NCI-H748 treated with DMSO at 0.1 percent for 48 hours (cell line): ENCODE data around the gene TMEM131.
"Not testable (repeated sequence)": the region's sequence is repeated elsewhere in the genome, so short reads cannot be mapped to it uniquely, and the experiment has no call there.

ENCODE experiments used
- DNase-seq: peaks from one replicate; lab custom pipeline; 2025; lab: John Stamatoyannopoulos, UW

Gene TMEM131

GRCh38 chr2:97723156-97724072 lies 272.3 kb downstream of the TMEM131 start:
- no peak for DNase-seq

GRCh38 chr2:97722227-97722626 lies 273.5 kb downstream of the TMEM131 start:
- DNase-seq: no peak

- no peak for DNase-seq
Measured at GRCh38 chr2:97720746-97721145, 275.0 kb downstream of the TMEM131 start.

GRCh38 chr2:97719362-97720155 lies 276.2 kb downstream of the TMEM131 start:
- DNase-seq: no peak

- DNase-seq: no peak
Measured at GRCh38 chr2:97718942-97719341, 276.8 kb downstream of the TMEM131 start.

GRCh38 chr2:97718051-97718882 lies 277.5 kb downstream of the TMEM131 start:
- DNase-seq: no peak

- no peak for DNase-seq
Measured at GRCh38 chr2:97717613-97717995, 278.1 kb downstream of the TMEM131 start.

GRCh38 chr2:97716695-97717612 lies 278.8 kb downstream of the TMEM131 start:
- DNase-seq: no peak

- DNase-seq: no peak
Measured at GRCh38 chr2:97715951-97716694, 279.6 kb downstream of the TMEM131 start.

- no peak for DNase-seq
Measured at GRCh38 chr2:97714950-97715652, 280.6 kb downstream of the TMEM131 start.

GRCh38 chr2:97714084-97714949 lies 281.4 kb downstream of the TMEM131 start:
- DNase-seq: no peak

- no peak for DNase-seq
Measured at GRCh38 chr2:97713296-97714083, 282.3 kb downstream of the TMEM131 start, which contains the start of gene ZAP70. ZAP70 (plus strand) TSS chr2:97713576; CDS start chr2:97724037, 10,461 bp downstream.

GRCh38 chr2:97712693-97713295 lies 283.0 kb downstream of the TMEM131 start:
- DNase-seq: no peak

GRCh38 chr2:97712175-97712574 lies 283.6 kb downstream of the TMEM131 start:
- not testable (repeated sequence) for DNase-seq

GRCh38 chr2:97711394-97711711 lies 284.4 kb downstream of the TMEM131 start:
- no peak for DNase-seq

- no peak for DNase-seq
Measured at GRCh38 chr2:97708608-97709007, 287.1 kb downstream of the TMEM131 start.

- no peak for DNase-seq
Measured at GRCh38 chr2:97708048-97708380, 287.7 kb downstream of the TMEM131 start.
